IMR-90 (cell line): ENCODE results near the gene PRKN. TPM values are rescaled to one million over a fixed set of nuclear protein-coding genes. Genes with fewer than 3 reads are reported as not detected.

Experiments used
- ATAC-seq: fragments of 200-7000 bp; cut with Tn5 transposase; 2 replicates; pipeline ENCODE4 v1.9.1; 2020; ENCODE audit warnings: low read depth, mild to moderate bottlenecking, moderate library complexity
- BruUV-seq: library from RNA; stranded (reverse); fragments of 400-500 nt; replicated peaks from 2 replicates; lab custom pipeline; 2021; lab: Mats Ljungman, UMichigan
- CTCF ChIA-PET: fragments of 300-600 bp; formaldehyde crosslinking; extraction: SDS; loops from one replicate; lab custom pipeline; 2021; ENCODE audit warnings: antibody characterized with exemption; lab: Yijun Ruan, JAX
- POLR2A ChIA-PET: fragments of 300-600 bp; sonication (Branson Sonifier 250); formaldehyde crosslinking; loops from one replicate; lab custom pipeline; 2022; ENCODE audit warnings: antibody characterized with exemption; ENCODE audit not compliant: unreplicated experiment; lab: Charles Lee
- DNase-seq: peaks from one replicate; pipeline ENCODE4 v3.0.0; 2013
- H2AFZ ChIP-seq: replicated peaks from 2 replicates; pipeline ENCODE3; 2013; ENCODE audit warnings: low read length, mild to moderate bottlenecking; ENCODE audit not compliant: poor library complexity
- H2AK5ac ChIP-seq: 2 replicates; pipeline ENCODE4 v1.6.1; 2013; ENCODE audit warnings: low read depth, low read length, inconsistent platforms
- H2AK9ac ChIP-seq: replicated peaks from 2 replicates; pipeline ENCODE3; 2013; ENCODE audit warnings: mild to moderate bottlenecking, low read depth, low read length, moderate library complexity; ENCODE audit not compliant: poor library complexity
- H2BK120ac ChIP-seq: 2 replicates; pipeline ENCODE4 v1.6.1; 2013; ENCODE audit warnings: low read depth, low read length, inconsistent platforms
- H2BK15ac ChIP-seq: 3 replicates; pipeline ENCODE4 v1.6.1; 2013; ENCODE audit warnings: low read depth, low read length, inconsistent platforms
- H2BK20ac ChIP-seq: 2 replicates; pipeline ENCODE4 v1.6.1; 2013; ENCODE audit warnings: low read depth, mild to moderate bottlenecking, inconsistent platforms, low read length, moderate library complexity
- H2BK5ac ChIP-seq: 2 replicates; pipeline ENCODE4 v1.6.1; 2013; ENCODE audit warnings: mild to moderate bottlenecking, low read depth, low read length, inconsistent platforms; ENCODE audit not compliant: poor library complexity, severe bottlenecking
- H3K14ac ChIP-seq: replicated peaks from 2 replicates; pipeline ENCODE4 v1.6.1; 2013; ENCODE audit warnings: low read depth, low read length, inconsistent platforms
- H3K18ac ChIP-seq: 2 replicates; pipeline ENCODE4 v1.6.1; 2013; ENCODE audit warnings: low read depth, low read length, control low read depth
- H3K23ac ChIP-seq: 2 replicates; pipeline ENCODE4 v1.6.1; 2013; ENCODE audit warnings: low read depth, low read length, inconsistent platforms
- H3K27ac ChIP-seq: 2 replicates; pipeline ENCODE4 v1.5.1; 2013; ENCODE audit warnings: mild to moderate bottlenecking, control low read depth, low read length; ENCODE audit not compliant: insufficient read depth
- H3K27me3 ChIP-seq: 2 replicates; pipeline ENCODE4 v1.6.1; 2013; ENCODE audit warnings: low read length; ENCODE audit not compliant: control insufficient read depth, insufficient read depth
- H3K36me3 ChIP-seq: 2 replicates; pipeline ENCODE4 v1.6.1; 2013; ENCODE audit warnings: low read length, mixed read lengths; ENCODE audit not compliant: control insufficient read depth, insufficient read depth
- H3K4ac ChIP-seq: 2 replicates; pipeline ENCODE4 v1.6.1; 2013; ENCODE audit warnings: low read depth, low read length, inconsistent platforms
- H3K4me1 ChIP-seq: 2 replicates; pipeline ENCODE4 v1.6.1; 2013; ENCODE audit warnings: low read length, mixed read lengths; ENCODE audit not compliant: control insufficient read depth, insufficient read depth
- H3K4me2 ChIP-seq: 2 replicates; pipeline ENCODE4 v1.6.1; 2013; ENCODE audit warnings: low read depth, mild to moderate bottlenecking, control low read depth, low read length, moderate library complexity
- H3K4me3 ChIP-seq: 2 replicates; pipeline ENCODE4 v1.5.1; 2013; ENCODE audit warnings: low read depth, mild to moderate bottlenecking, control low read depth, low read length, moderate library complexity; ENCODE audit not compliant: insufficient read depth
- H3K56ac ChIP-seq: 2 replicates; pipeline ENCODE4 v1.6.1; 2013; ENCODE audit warnings: low read length, inconsistent platforms; ENCODE audit not compliant: insufficient read depth; ENCODE audit errors: extremely low read depth
- H3K79me1 ChIP-seq, 2 experiments: 2 replicates each; pipeline ENCODE4 v1.6.1; 2013; ENCODE audit warnings: low read length in 2 of 2, inconsistent platforms in 1 of 2, low read depth in 1 of 2
- H3K9ac ChIP-seq: 2 replicates; pipeline ENCODE4 v1.6.1; 2013; ENCODE audit warnings: low read depth, low read length, control low read depth
- H3K9me1 ChIP-seq: 2 replicates; pipeline ENCODE4 v1.6.1; 2013; ENCODE audit warnings: low read length, inconsistent platforms; ENCODE audit not compliant: insufficient read depth
- H3K9me3 ChIP-seq: 2 replicates; pipeline ENCODE4 v1.6.1; 2013; ENCODE audit warnings: low read length; ENCODE audit not compliant: control insufficient read depth, insufficient read depth
- H4K20me1 ChIP-seq: 2 replicates; pipeline ENCODE4 v1.6.1; 2013; ENCODE audit warnings: low read length, inconsistent platforms; ENCODE audit not compliant: insufficient read depth
- H4K5ac ChIP-seq: 2 replicates; pipeline ENCODE4 v1.6.1; 2013; ENCODE audit warnings: mild to moderate bottlenecking, low read depth, low read length, control low read depth
- H4K8ac ChIP-seq, 2 experiments: 2 replicates each; pipeline ENCODE4 v1.6.1; 2013; ENCODE audit warnings: low read depth in 2 of 2, low read length in 2 of 2, control low read depth in 1 of 2, inconsistent platforms in 1 of 2
- H4K91ac ChIP-seq: 2 replicates; pipeline ENCODE4 v1.6.1; 2013; ENCODE audit warnings: low read depth, low read length, inconsistent platforms; ENCODE audit not compliant: insufficient read depth
- BHLHE40 ChIP-seq: fragments of 150-350 bp; IDR thresholded peaks from 2 replicates; pipeline ENCODE4 v1.6.1; 2016; ENCODE audit warnings: mild to moderate bottlenecking, low read depth, low read length
- CEBPB ChIP-seq: IDR thresholded peaks from 2 replicates; pipeline ENCODE4 v1.6.1; 2012; ENCODE audit warnings: low read depth, low read length, improper control_type of control experiment
- CHD1 ChIP-seq: IDR thresholded peaks from 2 replicates; pipeline ENCODE4 v1.6.1; 2012; ENCODE audit warnings: low read depth, low read length, improper control_type of control experiment
- CTCF ChIP-seq: conservative IDR thresholded peaks from 2 replicates; pipeline ENCODE4 v1.5.1; 2012; ENCODE audit warnings: mild to moderate bottlenecking, low read depth, low read length, improper control_type of control experiment
- ELK1 ChIP-seq: fragments of 150-350 bp; IDR thresholded peaks from 2 replicates; pipeline ENCODE4 v1.6.1; 2016; ENCODE audit warnings: low read depth, mild to moderate bottlenecking, low read length, moderate library complexity, borderline replicate concordance
- FOS ChIP-seq: fragments of 150-350 bp; IDR thresholded peaks from 2 replicates; pipeline ENCODE4 v1.6.1; 2016; ENCODE audit warnings: low read depth, low read length
- MAFK ChIP-seq: IDR thresholded peaks from 2 replicates; pipeline ENCODE4 v1.6.1; 2012; ENCODE audit warnings: low read depth, low read length, improper control_type of control experiment
- MAZ ChIP-seq: IDR thresholded peaks from 2 replicates; pipeline ENCODE4 v1.6.1; 2012; ENCODE audit warnings: low read depth, mild to moderate bottlenecking, low read length, improper control_type of control experiment, moderate library complexity, borderline replicate concordance
- MXI1 ChIP-seq: IDR thresholded peaks from 2 replicates; pipeline ENCODE4 v1.6.1; 2012; ENCODE audit warnings: low read depth, mild to moderate bottlenecking, low read length, moderate library complexity, borderline replicate concordance
- NFE2L2 ChIP-seq: fragments of 150-350 bp; IDR thresholded peaks from 2 replicates; pipeline ENCODE4 v1.6.1; 2016; ENCODE audit warnings: low read depth, mild to moderate bottlenecking, low read length
- POLR2A ChIP-seq: IDR thresholded peaks from 2 replicates; pipeline ENCODE4 v1.6.1; 2012; ENCODE audit warnings: mild to moderate bottlenecking, low read depth, low read length
- RAD21 ChIP-seq: IDR thresholded peaks from 2 replicates; pipeline ENCODE4 v1.6.1; 2012; ENCODE audit warnings: low read length, improper control_type of control experiment
- RCOR1 ChIP-seq: IDR thresholded peaks from 2 replicates; pipeline ENCODE4 v1.6.1; 2012; ENCODE audit warnings: mild to moderate bottlenecking, low read length, improper control_type of control experiment; ENCODE audit not compliant: insufficient replicate concordance
- RFX5 ChIP-seq: IDR thresholded peaks from 2 replicates; pipeline ENCODE4 v1.8.0; 2012; ENCODE audit warnings: low read depth, mild to moderate bottlenecking, low read length, moderate library complexity
- SMC3 ChIP-seq: fragments of 150-350 bp; IDR thresholded peaks from 2 replicates; pipeline ENCODE4 v1.6.1; 2016; ENCODE audit warnings: low read depth, mild to moderate bottlenecking, antibody characterized with exemption, low read length, moderate library complexity
- USF2 ChIP-seq: fragments of 150-350 bp; IDR thresholded peaks from 2 replicates; pipeline ENCODE4 v1.6.1; 2017; ENCODE audit warnings: mild to moderate bottlenecking, antibody characterized with exemption, low read length, low read depth
- WGBS, 2 experiments: methylation state at CpG; one replicate each; pipeline versions ENCODE4 v1.1.5 to v1.1.7; 2013; ENCODE audit warnings: missing lambda C conversion rate in 2 of 2; ENCODE audit not compliant: insufficient read length in 1 of 2; ENCODE audit errors: extremely low coverage in 2 of 2; 5-methylcytosine and 5-hydroxymethylcytosine counted together
- dilution Hi-C: fragments of 300-500 bp; cut with HindIII; formaldehyde crosslinking; loops from one replicate; pipeline ENCODE4 v1.14.3; 2018; ENCODE audit warnings: low sequenced_read_pairs; ENCODE audit not compliant: unreplicated experiment
- in situ Hi-C: fragments of 300-500 bp; cut with MboI; formaldehyde crosslinking; loops from 3 replicates; pipeline ENCODE4 v1.14.3; 2019; ENCODE audit warnings: low sequenced_read_pairs, inconsistent platforms, mixed read lengths
- intact Hi-C: fragments of 100-400 bp; cut with micrococcal nuclease; formaldehyde crosslinking; loops from 2 replicates; pipeline ENCODE4 v1.10.0; 2022
- polyA plus RNA-seq, 3 experiments: library from polyadenylated mRNA; depleted of rRNA; stranded (reverse); fragments of >200 nt; gene quantifications; 2 replicates each; pipeline ENCODE4 v1.2.3, GENCODE V29; 2012; ENCODE audit warnings: low replicate concordance in 1 of 3
- total RNA-seq: library from RNA; depleted of rRNA; stranded (reverse); fragments of >200 nt; gene quantifications from 2 replicates; pipeline ENCODE4 v1.2.3, GENCODE V29; 2012

The PRKN gene
- total and polyA plus RNA-seq, 2 of the 4 experiments (the other 2 are of a cell fraction), result 0.15 to 0.18 TPM

- no TSS peak for BruUV-seq
- Histone ChIP-seq H3K18ac (no peak overlapping the region), H3K79me1 (no peaks in the 10 kb centered on the region), H3K14ac (no peak overlapping the region), H2AK5ac (no peak overlapping the region), H3K9ac (no peak overlapping the region), H3K36me3 (no peaks in the 10 kb centered on the region), H3K4me1 (no peaks in the 10 kb centered on the region), H4K91ac (no peak overlapping the region), H3K9me1 (no peaks in the 10 kb centered on the region), H2AK9ac (no peak overlapping the region), H4K8ac (no peak overlapping the region), H2BK120ac (no peak overlapping the region), H2BK20ac (no peak overlapping the region), H3K56ac (no peak overlapping the region), H3K23ac (no peak overlapping the region), H3K4me3 (no peak overlapping the region), H3K4me2 (no peak overlapping the region), H2AFZ (no peak overlapping the region), H4K20me1 (no peaks in the 10 kb centered on the region), H4K5ac (no peak overlapping the region), H3K27me3 (no peaks in the 10 kb centered on the region), H3K4ac (no peak overlapping the region), H2BK15ac (no peak overlapping the region), H2BK5ac (no peak overlapping the region), H3K27ac (no peak overlapping the region), H3K9me3 (peaks cover 28% of the 10 kb centered on the region)
- ATAC-seq (no peak), DNase-seq (no peak)
- WGBS, 2 experiments, result no CpG with 5 or more reads among the region's 3 CpGs
- dilution Hi-C loops (no loop called here), intact Hi-C loops (no loop called here), in situ Hi-C loops (no loop called here)
- ChIA-PET POLR2A (no interaction called here), CTCF (no interaction called here)
- TF ChIP-seq SMC3 (no peak), POLR2A (no peak), FOS (no peak), RCOR1 (no peak), RFX5 (no peak), MAFK (no peak), CEBPB (no peak), USF2 (no peak), RAD21 (no peak), CHD1 (no peak), BHLHE40 (no peak), MAZ (no peak), CTCF (no peak), MXI1 (no peak), NFE2L2 (no peak), ELK1 (no peak)
Observed at GRCh38 chr6:161750686-161751085, 976.9 kb downstream of the PRKN start.
